Bronchial epithelial cell (primary cell): ENCODE measurements around the gene HIVEP3. TPM values are rescaled to one million over a fixed set of nuclear protein-coding genes. Genes with fewer than 3 reads are reported as not detected.

Experiments
- DNase-seq: peaks from one replicate; pipeline ENCODE4 v3.0.0-alpha.2; 2010; ENCODE audit warnings: low read depth
- FAIRE-seq: peaks from 2 replicates; lab custom pipeline; 2011; peaks lifted over from hg19 to GRCh38; lab: Jason Lieb, UNC
- H3K27me3 ChIP-seq: 2 replicates; pipeline ENCODE4 v1.5.1; 2011; ENCODE audit warnings: low read length; ENCODE audit not compliant: control insufficient read depth, insufficient read depth
- H3K36me3 ChIP-seq: 2 replicates; pipeline ENCODE4 v1.5.1; 2011; ENCODE audit warnings: low read length; ENCODE audit not compliant: control insufficient read depth, insufficient read depth
- H3K4me3 ChIP-seq: 2 replicates; pipeline ENCODE4 v1.5.1; 2011; ENCODE audit warnings: mild to moderate bottlenecking, low read depth, low read length, control low read depth
- total RNA-seq: library from RNA; depleted of rRNA; stranded (reverse); fragments of >200 nt; gene quantifications from 2 replicates; pipeline ENCODE4 v1.2.1, GENCODE V29; 2014
- TF ChIP-seq, protein P1 (sequence below): IDR thresholded peaks from 2 replicates; pipeline ENCODE4 v1.5.1; 2011; ENCODE audit warnings: mild to moderate bottlenecking, moderate library complexity, low read length, control low read depth, inconsistent platforms; ENCODE audit not compliant: insufficient read depth, severe bottlenecking

HIVEP3 gene
- total RNA-seq, 1 donor from 2014 or later, result under 0.01 TPM

DNA sequence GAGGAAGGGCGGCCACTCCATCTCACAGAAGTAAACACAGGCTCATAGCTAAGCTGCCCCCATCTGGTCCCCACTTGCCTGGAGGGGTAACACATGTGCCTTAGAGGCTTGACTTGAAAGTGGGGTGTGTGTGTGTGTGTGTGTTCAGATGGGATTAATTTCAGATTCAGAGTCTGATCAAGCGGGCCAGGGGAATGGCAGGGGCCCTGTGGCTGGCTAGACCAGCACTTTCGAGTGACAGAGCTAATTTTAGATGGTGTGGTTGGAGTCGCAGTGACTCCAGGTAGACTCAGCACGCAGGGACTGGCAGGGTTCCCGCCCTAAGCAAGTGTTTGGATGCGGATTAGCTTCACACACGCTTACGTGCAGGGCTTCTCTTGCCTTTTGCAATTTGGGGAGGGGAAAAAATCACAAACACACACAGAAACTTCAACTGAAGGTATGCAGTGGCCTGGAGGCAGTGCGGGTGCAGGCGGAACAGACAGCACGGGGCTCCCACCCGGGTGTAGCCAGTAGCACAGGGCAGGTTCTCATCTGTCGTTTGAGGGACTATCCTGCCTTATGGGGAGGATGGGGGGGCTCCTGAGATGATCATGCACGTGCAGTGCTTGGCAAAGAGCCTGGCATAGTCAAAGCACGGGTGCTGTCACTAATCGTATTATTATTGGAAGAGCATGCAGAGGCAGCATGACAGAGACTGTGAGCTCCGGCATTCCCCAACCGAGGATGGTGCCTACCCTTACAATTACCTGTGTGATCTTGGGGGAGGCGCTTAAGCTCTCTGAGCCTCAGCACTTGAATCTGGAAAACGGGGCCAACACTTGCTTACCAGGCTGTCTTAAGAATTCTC is 435.5 kb downstream of the HIVEP3 start:
- Histone ChIP-seq H3K4me3 (peak overlapping the region; percentile 31), H3K36me3 (no peaks in the 10 kb centered on the region), H3K27me3 (peaks cover 4% of the 10 kb centered on the region)
- DNase-seq, result no peak
- TF ChIP-seq, protein P1, sequence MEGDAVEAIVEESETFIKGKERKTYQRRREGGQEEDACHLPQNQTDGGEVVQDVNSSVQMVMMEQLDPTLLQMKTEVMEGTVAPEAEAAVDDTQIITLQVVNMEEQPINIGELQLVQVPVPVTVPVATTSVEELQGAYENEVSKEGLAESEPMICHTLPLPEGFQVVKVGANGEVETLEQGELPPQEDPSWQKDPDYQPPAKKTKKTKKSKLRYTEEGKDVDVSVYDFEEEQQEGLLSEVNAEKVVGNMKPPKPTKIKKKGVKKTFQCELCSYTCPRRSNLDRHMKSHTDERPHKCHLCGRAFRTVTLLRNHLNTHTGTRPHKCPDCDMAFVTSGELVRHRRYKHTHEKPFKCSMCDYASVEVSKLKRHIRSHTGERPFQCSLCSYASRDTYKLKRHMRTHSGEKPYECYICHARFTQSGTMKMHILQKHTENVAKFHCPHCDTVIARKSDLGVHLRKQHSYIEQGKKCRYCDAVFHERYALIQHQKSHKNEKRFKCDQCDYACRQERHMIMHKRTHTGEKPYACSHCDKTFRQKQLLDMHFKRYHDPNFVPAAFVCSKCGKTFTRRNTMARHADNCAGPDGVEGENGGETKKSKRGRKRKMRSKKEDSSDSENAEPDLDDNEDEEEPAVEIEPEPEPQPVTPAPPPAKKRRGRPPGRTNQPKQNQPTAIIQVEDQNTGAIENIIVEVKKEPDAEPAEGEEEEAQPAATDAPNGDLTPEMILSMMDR, result no peak
- FAIRE-seq, result peak; percentile 75

- no peak for FAIRE-seq
- DNase-seq, result peak; percentile 57
- H3K4me3 ChIP-seq, result no peak overlapping the region
- TF ChIP-seq, protein P1, result no peak
- H3K36me3 ChIP-seq, result no peaks in the 10 kb centered on the region
- peaks cover 4% of the 10 kb centered on the region for H3K27me3 ChIP-seq
Observed at GRCh38 chr1:41482001-41482765, 436.5 kb downstream of the HIVEP3 start.

- no peak for FAIRE-seq
Observed at GRCh38 chr1:41481109-41481775, 437.5 kb downstream of the HIVEP3 start.

GRCh38 chr1:41480204-41481108 is 438.3 kb downstream of the HIVEP3 start:
- FAIRE-seq (peak; percentile 13), DNase-seq (no peak)
- no peaks in the 10 kb centered on the region for H3K36me3 ChIP-seq
- H3K4me3 ChIP-seq, result no peak overlapping the region
- TF ChIP-seq, protein P1, result no peak
- H3K27me3 ChIP-seq, result peaks cover 2% of the 10 kb centered on the region

More at GRCh38 chr1:41481109-41481775, 437.5 kb downstream of the HIVEP3 start:
- TF ChIP-seq, protein P1, result no peak
- Histone ChIP-seq H3K4me3 (no peak overlapping the region), H3K27me3 (peaks cover 2% of the 10 kb centered on the region), H3K36me3 (no peaks in the 10 kb centered on the region)
- DNase-seq, result no peak

GRCh38 chr1:41479808-41480160 is 438.9 kb downstream of the HIVEP3 start:
- TF ChIP-seq, protein P1, result no peak
- FAIRE-seq, result no peak

More at GRCh38 chr1:41479808-41480160, 438.9 kb downstream of the HIVEP3 start:
- Histone ChIP-seq H3K27me3 (peaks cover 2% of the 10 kb centered on the region), H3K4me3 (no peak overlapping the region), H3K36me3 (no peaks in the 10 kb centered on the region)
- DNase-seq, result no peak
